ENCODE measurements around the gene GRP.

Gene GRP

DNA sequence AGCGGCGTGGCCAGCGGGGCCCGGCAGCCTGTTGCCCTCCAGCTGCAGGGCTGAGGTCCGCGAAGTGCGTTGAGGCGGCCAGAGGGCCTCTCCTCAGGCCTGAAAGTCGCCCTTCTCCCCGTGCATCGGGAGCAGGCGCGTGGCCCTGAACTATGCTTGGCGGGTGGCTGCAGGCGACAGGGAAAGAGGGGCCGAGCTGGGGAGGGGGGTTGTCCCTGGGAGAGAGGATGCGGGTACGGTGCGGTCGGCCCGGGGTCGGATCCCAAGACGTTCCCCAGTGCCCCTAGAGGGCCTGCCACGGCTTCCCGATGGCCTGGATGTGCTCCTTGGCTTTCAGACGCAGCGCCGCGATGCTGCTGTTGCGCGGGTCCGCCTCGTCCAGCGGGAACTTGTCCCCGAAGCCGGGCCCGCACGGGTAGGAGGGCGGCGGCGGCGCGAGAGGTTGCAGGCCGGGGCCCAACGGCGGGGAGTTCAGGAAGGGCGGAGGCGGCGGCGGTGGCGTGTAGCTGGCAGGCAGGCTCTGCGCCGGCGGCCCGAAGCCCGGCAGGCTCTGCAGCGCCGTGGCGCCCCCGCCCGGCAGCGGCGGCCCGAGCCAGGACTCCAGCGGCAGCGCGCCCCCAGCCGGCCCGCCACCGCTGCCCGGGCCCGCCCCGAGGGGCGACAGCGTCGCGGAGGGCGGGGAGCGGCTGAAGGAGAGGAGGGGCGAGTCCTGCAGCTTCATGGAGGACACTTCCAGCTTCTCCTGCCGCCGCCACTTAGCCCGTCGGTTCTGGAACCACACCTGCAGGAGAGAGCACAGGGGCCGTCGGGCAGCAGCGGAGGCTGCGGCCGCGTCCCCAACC, 49.0 kb downstream of the GRP start:
- DNase-seq: peak; percentile 46 to 83

DNA sequence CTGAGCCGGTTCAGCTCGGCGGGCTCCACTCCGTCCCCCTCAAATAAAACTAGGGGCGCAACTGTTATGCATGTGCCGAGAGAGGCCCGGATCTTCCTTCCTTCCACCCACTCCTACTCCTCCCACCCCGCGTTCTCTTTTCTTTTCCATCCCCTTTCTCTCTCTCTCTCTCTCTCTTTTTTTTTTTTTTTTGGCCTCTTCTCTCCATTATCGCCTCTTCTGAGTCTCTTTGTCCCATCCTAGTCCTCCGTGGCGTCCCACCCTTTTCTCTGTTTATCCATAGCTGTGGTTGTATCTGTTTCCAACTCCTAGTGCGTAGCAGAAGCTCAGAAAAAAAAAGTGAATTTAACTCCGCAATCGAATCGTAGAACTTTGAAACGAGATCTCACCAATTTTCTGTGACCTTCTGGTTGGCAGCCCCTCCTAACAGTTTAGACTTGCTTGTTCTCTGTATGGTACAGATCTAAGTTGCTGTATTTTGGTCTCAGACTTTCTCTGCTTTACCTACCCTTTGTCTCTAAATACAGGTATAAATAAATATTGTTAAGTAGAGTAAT, 49.7 kb downstream of the GRP start:
- DNase-seq: no peak

DNA sequence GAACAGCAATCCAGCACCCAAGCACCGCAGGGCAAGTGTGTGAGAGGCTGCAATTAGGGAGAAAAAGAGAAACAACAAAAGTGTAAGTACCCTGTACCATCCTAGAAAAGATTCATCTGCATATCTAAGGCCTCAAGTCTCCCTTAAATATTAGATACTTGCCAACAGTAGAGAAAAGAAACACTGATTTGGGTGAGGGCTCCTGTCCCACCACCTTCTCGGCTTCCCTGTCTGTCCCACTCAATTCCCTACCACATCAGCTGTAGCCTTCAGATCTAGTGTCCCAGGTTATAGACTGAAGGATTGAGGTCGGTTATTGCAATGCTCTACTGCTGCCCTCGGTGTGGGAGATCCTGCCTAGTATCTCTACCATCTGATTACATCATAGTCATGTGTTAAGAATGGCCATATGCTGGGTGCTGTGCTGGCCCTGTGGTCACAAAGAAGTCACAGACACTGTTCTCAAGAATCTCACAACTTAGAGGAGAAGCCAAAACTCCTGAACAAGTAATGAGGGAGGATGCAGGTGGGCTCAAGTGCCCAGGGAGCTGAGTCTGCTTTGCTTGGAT, 50.8 kb downstream of the GRP start:
- DNase-seq: no peak

DNA sequence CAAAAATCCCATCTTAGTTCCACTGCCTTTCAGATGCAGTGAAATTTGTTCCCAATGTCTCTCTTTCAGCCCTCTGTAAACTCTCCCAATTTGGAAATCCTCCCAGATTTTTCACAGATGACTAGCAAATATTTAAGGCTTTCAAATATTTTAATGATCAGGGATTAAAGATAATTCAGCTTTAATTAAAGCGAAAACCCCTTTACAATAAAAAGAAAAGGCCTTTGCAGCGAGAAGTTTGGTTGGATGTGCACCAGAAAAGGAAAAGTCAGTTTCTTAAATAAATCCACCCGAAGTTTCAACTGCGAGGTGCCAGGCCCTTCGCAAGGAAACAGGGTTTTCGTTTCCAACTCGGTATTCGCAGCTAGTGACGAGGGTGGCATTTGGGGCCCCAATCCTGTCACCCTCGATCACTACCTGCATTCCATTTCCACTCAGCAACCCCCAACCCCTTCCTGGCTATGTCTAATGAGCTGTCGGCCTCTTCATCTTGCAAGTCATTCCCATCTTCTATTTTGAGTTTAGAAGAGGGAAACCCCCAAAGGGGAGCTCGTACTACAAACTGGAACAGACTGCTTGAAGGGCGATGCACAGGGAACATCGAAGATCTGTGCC, 51.8 kb downstream of the GRP start:
- DNase-seq: no peak

DNA sequence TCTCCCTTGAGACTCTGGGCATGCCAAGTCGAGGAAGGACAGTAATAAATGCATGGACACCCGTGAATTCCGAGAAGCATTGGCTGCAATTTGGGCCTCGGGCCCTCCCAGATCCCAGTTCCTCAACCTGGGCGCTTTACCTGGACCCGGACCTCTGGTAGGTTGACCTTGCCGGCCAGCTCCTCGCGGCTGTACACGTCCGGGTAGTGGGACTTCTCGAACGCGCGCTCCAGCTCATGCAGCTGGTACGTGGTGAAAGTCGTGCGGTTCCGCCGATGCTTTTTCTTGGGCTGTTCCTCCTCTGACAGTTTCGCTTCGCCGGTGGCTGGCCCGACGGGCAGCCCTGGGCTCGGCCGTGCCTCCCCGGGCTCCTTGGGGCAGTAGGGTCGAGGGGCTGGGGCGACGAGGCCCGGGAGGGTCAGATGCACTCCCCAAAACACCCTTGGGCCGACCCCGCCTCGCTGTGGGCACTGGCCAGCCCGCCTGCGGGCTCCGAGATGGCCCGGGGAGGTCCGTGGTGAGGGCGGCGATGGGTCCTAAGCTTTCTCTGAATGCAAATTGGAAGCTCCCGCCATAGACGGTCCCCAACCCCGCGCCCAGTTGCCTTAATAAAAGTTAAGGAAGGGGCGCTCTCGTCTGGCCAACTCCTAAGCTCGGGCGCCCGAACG, 52.4 kb downstream of the GRP start:
- DNase-seq: no peak

DNA sequence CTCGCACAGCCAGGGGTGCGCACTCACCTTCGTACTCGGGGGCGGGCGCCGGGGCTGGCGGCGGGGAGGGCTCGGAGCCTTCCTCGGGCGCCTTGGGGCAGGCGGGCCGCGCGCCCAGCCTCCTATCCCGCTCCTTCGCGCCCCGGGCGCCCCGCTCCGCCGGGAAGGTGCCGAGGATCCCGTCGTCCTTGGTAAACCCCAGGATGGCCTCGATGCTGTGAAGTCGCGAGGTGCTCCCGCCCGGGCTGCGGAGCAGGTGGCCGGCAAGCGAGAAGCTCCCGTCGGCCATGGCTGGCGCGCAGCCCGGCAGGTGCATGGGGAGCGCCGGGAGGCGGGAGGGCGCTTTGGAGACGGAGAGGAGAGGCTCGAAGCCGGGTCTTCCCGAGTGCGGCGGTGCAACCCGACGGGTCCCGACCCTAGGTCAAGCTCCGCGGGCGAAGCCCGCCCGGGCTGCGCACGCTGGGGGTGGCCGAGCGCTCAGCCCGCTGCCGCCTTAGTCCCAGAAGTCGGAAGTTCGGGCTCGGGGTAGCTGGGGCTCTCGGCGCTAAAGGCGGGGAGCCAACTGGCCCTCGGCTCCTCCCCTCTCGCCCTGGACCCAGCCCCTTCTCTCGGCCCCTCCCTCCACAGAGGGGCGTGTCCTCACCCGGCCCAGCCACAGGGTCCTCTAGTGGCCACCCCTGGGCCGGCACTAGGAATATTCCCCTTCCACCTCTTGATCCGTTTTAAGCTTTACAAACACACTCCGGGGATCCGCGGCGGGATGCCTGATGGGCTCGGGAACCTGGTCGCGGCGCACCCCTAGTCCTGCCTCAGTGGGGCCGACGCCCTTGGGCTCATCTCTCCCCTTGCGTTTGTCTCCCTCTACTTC, 53.2 kb downstream of the GRP start, which contains the start of gene RAX:
TSS of gene RAX (minus strand) at position 564 of the 868 bp plus-strand sequence. CDS start at position 316, 248 bp downstream.
- DNase-seq: no peak

DNA sequence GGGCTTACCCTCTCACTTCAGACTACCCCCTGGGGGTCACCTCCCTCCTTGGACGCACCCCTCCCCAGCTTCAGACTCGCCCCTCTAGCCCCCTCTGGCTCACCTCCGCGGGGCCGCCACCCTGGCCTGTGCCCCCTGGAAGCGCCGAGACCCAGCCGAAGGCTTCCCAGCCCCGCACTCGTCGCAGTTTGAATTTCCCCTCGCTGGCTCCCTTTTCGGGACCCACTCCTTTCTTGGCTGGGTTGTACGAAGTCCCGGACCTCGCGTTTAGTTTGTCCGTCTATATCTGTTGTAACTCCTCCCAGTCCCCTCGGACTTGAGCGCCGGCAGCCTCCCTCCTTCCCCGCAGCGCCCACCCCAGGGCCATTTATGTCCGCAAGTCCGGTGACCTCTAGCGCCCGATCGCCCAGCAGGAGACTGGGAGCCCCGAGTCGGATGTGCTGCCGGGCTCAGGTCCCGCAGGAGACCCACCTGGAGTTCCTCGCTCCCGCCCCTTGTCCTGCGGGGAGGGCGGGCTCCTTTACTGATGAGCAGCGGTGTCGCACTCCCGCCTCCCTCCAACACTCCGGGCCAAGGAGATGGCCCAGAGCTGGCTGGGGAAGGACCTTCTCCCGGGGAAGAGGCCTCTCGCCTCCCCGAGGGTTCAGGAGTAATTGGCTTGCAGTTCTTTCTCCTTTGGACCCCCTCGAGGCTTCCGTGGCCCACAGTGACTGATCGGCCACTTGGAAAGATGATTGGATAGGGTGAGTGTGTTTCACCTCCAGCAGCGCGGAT, 54.0 kb downstream of the GRP start:
- DNase-seq: no peak

DNA sequence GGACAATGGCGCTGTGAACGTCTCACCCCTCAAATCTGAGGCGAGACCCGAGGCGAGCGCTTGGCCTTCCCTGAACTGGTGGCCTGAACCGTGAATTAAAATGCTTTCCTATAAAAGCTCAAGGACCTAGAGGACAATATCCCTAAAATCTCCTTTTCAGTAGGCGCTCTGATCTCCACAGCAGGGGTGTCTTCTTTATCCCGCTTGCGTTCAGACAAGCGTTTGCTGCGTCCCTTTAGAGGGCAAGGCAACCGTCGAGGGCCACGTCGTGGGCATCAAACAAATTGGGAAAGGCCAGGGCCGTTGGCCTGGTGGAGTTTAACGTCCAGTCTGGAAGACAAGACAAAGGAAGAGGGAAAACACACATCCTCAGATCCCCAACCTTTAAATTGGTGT, 54.6 kb downstream of the GRP start:
- DNase-seq: no peak

DNA sequence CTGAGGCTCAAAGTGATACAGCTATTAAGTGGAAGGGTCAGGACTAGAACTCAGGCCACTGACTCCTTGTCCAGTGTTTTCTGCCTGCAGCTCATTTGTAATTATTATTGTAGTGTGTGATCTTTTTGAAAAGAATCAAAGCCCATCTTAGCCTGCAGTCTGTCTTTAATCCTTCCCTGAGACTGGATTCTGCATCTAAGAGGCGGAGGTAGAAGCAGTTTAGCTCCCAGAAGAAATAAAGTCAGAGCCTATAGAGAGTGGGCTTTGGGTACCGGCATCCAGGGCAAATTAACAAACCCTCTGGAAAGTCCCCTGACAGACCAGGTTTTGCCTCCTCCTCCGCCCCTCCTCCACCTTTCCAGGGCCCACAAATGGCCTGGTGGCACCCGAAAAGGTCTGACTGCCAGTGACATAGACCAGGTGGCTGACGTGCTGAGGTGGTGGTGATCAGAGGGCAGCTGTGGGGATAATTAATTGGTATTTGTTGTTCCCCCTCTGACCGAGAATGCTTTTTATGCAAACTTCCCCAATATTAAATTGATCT, 55.5 kb downstream of the GRP start:
- DNase-seq: no peak

DNA sequence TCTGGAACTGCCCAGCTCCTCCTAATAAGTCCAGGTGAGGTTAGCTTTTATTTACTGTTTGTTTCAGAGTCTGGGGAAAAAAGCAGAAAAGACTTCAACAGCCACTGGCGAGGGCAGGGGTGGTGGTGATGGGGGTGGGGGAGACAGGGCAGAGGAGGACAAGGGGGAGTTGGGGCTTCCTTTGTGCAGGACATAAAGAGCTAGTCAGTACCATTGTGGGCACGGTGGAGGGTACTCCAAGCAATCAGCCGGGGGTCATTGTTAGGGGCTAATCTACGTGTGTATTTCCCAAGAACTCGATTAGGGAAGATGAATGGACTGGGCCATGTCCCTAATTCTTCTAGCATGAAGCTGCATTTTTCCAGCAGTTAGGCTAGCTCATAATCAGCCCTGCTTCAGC, 56.1 kb downstream of the GRP start:
- no peak for DNase-seq

DNA sequence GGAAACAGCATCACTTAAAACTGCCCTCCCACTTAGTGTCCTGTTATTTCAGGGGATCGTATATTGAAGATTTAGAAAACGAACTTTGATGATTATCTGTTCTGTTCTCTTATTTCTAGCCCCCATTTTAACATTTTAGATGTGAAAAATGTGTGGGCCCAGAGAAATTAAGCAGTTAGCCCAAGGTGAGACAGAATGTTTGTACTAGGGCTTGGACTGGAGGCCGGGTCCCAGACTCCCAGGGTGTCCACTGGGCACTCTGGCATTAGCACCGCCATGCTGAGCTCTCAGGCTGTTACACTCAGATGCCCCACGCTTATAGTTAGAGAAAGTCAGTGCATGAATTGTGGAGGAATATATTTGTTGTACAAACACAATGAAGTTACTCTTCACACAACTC, 58.8 kb downstream of the GRP start:
- DNase-seq: no peak

DNA sequence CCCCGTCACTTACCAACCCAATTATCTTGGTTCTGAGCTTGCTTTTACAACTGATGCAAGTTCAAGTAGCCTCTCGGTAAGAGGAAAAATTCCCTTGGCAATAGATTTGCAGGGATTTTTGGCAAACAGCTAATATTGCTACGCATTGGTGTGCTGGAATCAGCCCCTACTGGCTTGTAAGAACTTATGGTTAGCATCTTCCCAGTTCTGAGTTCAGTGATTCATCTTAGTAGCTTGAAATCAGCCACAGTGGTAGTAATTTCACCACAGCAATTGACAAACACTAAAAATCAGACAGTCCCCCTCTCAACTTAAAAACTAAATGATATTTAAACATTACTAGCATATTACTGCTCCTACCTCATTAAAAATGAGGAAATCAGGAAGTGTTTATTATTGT, 59.2 kb downstream of the GRP start:
- no peak for DNase-seq

DNA sequence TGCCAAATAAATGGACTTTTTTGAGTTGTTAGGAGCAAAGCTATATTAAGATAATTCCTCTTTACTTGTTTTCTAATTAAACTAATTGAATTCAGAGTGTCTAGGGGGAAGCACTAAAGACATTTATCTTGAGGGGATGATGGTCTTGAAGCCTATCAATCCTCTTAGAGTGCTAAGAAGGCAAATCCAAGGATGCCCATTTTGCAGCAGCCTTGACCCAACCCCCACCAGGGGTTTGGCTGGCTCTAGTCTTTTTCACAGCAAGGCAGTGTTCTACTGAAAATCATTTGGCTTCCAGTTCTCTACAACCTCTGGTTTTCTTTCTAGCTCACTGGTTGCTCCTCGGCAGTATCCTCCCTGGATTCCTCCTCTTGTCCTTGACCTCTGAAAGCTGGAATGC, 59.8 kb downstream of the GRP start:
- no peak for DNase-seq

Data from SHP77 (cell line).